SU-DHL-6 (cell line): Measurements from ENCODE around the gene GOLGA6C.
"Not testable (repeated sequence)": the region's sequence is repeated elsewhere in the genome, so short reads cannot be mapped to it uniquely, and the experiment has no call there.

Source experiments
- H2AFZ ChIP-seq: fragments of 200-600 bp; sonication (generic); 2 replicates; pipeline ENCODE4 v1.6.1; 2014; ENCODE audit warnings: low read depth, mild to moderate bottlenecking, moderate library complexity, mixed read lengths, antibody characterized with exemption, low read length; ENCODE audit not compliant: severe bottlenecking
- H3F3A ChIP-seq: fragments of 200-600 bp; shearing (Covaris generic); 2 replicates; pipeline ENCODE4 v1.6.0; 2016; ENCODE audit warnings: antibody characterized with exemption, mild to moderate bottlenecking; ENCODE audit not compliant: insufficient read depth
- H3K27ac ChIP-seq: fragments of 200-600 bp; sonication (generic); 2 replicates; pipeline ENCODE4 v1.5.1; 2016; ENCODE audit warnings: low read depth, mild to moderate bottlenecking, low read length, moderate library complexity, mixed read lengths
- H3K27me3 ChIP-seq: fragments of 200-600 bp; sonication (generic), shearing (Covaris generic); 2 replicates; pipeline ENCODE4 v1.6.0; 2014; ENCODE audit warnings: mild to moderate bottlenecking, low read length
- H3K36me3 ChIP-seq: fragments of 200-600 bp; sonication (generic); 2 replicates; pipeline ENCODE4 v1.6.1; 2014; ENCODE audit warnings: mild to moderate bottlenecking, low read length, mixed read lengths
- H3K4me2 ChIP-seq: fragments of 300-600, 200-600 bp; shearing (Covaris generic), sonication (generic); 2 replicates; pipeline ENCODE4 v1.6.0; 2014; ENCODE audit warnings: low read length, low read depth, mild to moderate bottlenecking; ENCODE audit not compliant: poor library complexity, severe bottlenecking
- H3K4me3 ChIP-seq: fragments of 200-600 bp; sonication (generic); 2 replicates; pipeline ENCODE4 v1.5.1; 2014; ENCODE audit warnings: antibody characterized with exemption, low read length, mild to moderate bottlenecking, mixed read lengths; ENCODE audit not compliant: insufficient read depth, poor library complexity, severe bottlenecking
- H3K79me2 ChIP-seq: fragments of 200-600 bp; sonication (generic); 2 replicates; pipeline ENCODE4 v1.6.1; 2014; ENCODE audit warnings: mild to moderate bottlenecking, low read length, moderate library complexity; ENCODE audit not compliant: insufficient read depth
- H3K9ac ChIP-seq: fragments of 200-600 bp; sonication (generic); 2 replicates; pipeline ENCODE4 v1.7.0; 2014; ENCODE audit warnings: mild to moderate bottlenecking, low read length
- H3K9me2 ChIP-seq: fragments of 200-600 bp; sonication (generic); replicated peaks from 2 replicates; pipeline ENCODE4 v1.6.1; 2014; ENCODE audit warnings: low read length; ENCODE audit not compliant: insufficient read depth
- H3K9me3 ChIP-seq: fragments of 200-600 bp; sonication (generic); 2 replicates; pipeline ENCODE4 v1.6.1; 2014; ENCODE audit warnings: low read length, mixed read lengths; ENCODE audit not compliant: insufficient read depth
- H4K20me1 ChIP-seq: fragments of 200-600 bp; sonication (generic); 2 replicates; pipeline ENCODE4 v1.6.1; 2014; ENCODE audit warnings: low read depth, mild to moderate bottlenecking, antibody characterized with exemption, low read length, moderate library complexity, mixed read lengths
- EZH2phosphoT487 ChIP-seq: fragments of 200-600 bp; sonication (generic), shearing (Covaris generic); conservative IDR thresholded peaks from 2 replicates; pipeline ENCODE4 v1.6.1; 2018; ENCODE audit warnings: mild to moderate bottlenecking, antibody characterized with exemption, low read length, moderate library complexity, mixed read lengths
- TF ChIP-seq, protein P1 (sequence below): fragments of 200-600 bp; sonication (generic); IDR thresholded peaks from one replicate; pipeline ENCODE4 v1.5.1; 2017; ENCODE audit warnings: antibody characterized with exemption, mild to moderate bottlenecking, low read length, moderate library complexity; ENCODE audit not compliant: insufficient read depth, poor library complexity, severe bottlenecking

GOLGA6C gene

DNA sequence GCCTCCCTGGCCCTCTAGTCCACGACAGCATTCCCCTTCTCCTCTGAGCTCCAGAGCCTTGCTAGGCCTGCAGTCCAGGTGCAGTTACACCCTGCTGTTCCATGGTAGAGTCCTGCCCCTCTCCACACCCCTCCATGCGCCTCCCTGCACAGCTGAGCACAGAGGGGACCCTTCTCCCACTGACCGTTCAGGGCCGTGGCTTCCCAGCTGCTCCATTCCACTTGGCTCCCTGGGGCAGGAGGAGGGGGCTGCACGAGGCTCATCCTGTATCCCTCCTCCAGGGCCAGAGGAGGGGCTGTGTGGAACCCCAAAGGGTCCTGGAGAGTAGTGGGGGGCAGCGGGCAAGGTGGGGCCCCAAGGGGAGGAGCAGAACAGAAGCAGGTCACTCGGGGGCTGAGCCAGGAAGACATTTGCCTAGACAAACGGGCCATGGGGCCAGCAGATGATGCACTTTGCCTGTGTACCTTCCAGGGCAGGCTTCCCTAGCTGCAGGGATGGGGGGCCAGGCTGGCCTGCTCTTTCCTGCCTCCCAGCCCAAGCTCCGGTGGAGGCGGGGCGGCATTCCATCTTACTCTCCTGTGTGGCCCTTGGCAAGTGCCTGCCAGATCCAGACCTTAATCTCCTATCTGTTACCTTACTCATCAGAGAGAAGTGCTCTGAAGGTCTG, 20.7 kb upstream of the GOLGA6C start:
- TF ChIP-seq, protein P1, sequence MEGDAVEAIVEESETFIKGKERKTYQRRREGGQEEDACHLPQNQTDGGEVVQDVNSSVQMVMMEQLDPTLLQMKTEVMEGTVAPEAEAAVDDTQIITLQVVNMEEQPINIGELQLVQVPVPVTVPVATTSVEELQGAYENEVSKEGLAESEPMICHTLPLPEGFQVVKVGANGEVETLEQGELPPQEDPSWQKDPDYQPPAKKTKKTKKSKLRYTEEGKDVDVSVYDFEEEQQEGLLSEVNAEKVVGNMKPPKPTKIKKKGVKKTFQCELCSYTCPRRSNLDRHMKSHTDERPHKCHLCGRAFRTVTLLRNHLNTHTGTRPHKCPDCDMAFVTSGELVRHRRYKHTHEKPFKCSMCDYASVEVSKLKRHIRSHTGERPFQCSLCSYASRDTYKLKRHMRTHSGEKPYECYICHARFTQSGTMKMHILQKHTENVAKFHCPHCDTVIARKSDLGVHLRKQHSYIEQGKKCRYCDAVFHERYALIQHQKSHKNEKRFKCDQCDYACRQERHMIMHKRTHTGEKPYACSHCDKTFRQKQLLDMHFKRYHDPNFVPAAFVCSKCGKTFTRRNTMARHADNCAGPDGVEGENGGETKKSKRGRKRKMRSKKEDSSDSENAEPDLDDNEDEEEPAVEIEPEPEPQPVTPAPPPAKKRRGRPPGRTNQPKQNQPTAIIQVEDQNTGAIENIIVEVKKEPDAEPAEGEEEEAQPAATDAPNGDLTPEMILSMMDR = no peak
- TF ChIP-seq EZH2phosphoT487 = no peak
- Histone ChIP-seq H3K4me2 (no peak overlapping the region), H3K36me3 (no peaks in the 10 kb centered on the region), H4K20me1 (no peaks in the 10 kb centered on the region), H3K27ac (no peak overlapping the region), H3K79me2 (no peaks in the 10 kb centered on the region), H2AFZ (no peak overlapping the region), H3K9me3 (no peaks in the 10 kb centered on the region), H3K9ac (no peak overlapping the region), H3K9me2 (no peaks in the 10 kb centered on the region), H3K4me3 (no peak overlapping the region), H3K27me3 (no peaks in the 10 kb centered on the region), H3F3A (no peaks in the 10 kb centered on the region)

DNA sequence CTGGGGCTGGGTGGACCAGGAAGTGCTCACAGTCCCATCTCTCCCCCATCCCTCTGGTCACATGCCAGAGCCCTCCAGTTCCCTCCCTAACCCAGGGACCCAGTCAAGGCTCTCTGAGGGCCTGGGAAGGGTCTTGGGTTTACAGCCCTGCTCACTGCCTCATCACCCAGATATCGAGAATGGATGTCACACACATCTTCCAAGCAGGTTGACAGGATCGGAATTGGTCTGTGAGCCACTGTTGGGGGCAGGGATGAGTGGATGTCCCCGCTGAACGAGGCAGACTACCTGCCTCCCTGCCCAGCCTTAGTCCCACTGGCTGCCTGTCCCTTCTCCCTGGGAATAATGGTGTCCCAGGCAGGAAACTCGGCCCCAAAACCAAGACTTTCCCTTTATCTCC, 20.0 kb upstream of the GOLGA6C start:
- no peak overlapping the region for H3K4me3 ChIP-seq
- H3K9me3 ChIP-seq = no peaks in the 10 kb centered on the region
- H4K20me1 ChIP-seq = no peaks in the 10 kb centered on the region
- H3K9me2 ChIP-seq = no peaks in the 10 kb centered on the region
- no peaks in the 10 kb centered on the region for H3K79me2 ChIP-seq
- no peaks in the 10 kb centered on the region for H3F3A ChIP-seq
- H3K27me3 ChIP-seq = no peaks in the 10 kb centered on the region
- no peak overlapping the region for H3K4me2 ChIP-seq
- no peak overlapping the region for H3K9ac ChIP-seq
- no peaks in the 10 kb centered on the region for H3K36me3 ChIP-seq
- TF ChIP-seq, protein P1 = no peak
- no peak for TF ChIP-seq EZH2phosphoT487
- no peak overlapping the region for H3K27ac ChIP-seq
- H2AFZ ChIP-seq = no peak overlapping the region

DNA sequence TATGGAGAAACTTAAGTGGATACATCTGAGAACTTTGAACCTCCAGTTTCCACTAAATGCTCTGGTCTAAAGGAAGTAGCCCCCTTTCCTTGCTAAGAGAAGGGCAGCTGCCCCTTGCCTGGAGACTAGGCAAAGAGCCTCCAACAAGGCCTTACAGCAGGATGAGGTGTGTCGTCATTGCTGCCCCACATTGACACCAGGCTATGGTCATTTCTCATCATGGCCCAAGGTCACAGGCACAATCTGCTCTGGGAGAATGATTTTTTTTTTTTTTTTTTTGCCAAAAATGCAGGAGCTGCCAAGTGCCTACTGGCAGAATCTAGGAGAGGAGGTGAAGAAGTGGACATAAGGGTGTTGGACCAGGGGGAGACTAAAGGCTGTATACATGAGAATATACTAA, 12.4 kb upstream of the GOLGA6C start:
- H3F3A ChIP-seq, H2AFZ ChIP-seq, H3K27me3 ChIP-seq, H3K9ac ChIP-seq, H3K9me3 ChIP-seq, H4K20me1 ChIP-seq, H3K36me3 ChIP-seq, H3K79me2 ChIP-seq, H3K27ac ChIP-seq, H3K4me2 ChIP-seq, H3K9me2 ChIP-seq, H3K4me3 ChIP-seq: not testable (repeated sequence)

DNA sequence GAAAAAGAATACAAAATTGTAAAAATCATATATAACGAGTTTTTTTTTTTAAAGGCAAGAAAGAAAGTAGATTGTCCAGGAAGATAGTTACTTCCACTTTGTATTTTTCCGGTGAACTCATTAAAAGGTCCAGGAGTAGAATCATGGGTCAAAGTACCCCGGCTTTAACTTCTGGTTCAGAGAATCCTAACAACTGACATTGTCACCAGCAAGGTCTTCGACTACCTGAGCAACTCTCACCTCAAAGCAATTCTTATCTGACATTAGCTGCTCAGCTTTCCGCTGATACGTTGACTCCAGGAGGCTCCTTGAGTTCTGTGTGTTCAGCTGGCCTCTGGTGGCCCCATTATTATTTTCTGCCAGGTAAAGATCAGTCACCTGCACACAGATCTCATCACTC, 9.1 kb upstream of the GOLGA6C start:
- not testable (repeated sequence) for H2AFZ ChIP-seq, H4K20me1 ChIP-seq, H3K9ac ChIP-seq, H3F3A ChIP-seq, H3K36me3 ChIP-seq, H3K9me3 ChIP-seq, H3K27ac ChIP-seq, H3K4me2 ChIP-seq, H3K79me2 ChIP-seq, H3K27me3 ChIP-seq, H3K9me2 ChIP-seq, H3K4me3 ChIP-seq
